BE2C (cell line): ENCODE results near the gene SLC7A10.
"Not testable (repeated sequence)": the region's sequence is repeated elsewhere in the genome, so short reads cannot be mapped to it uniquely, and the experiment has no call there.

Source experiments
- DNase-seq: peaks from one replicate; pipeline ENCODE4 v3.0.0-alpha.2; 2020
- H3K27me3 ChIP-seq: fragments of 250-450 bp; sonication (Bioruptor Pico); 2 replicates; pipeline ENCODE4 v1.5.1; 2020; ENCODE audit warnings: mild to moderate bottlenecking
- H3K36me3 ChIP-seq: fragments of 250-450 bp; sonication (Bioruptor Pico); 2 replicates; pipeline ENCODE4 v1.5.1; 2020; ENCODE audit warnings: mild to moderate bottlenecking
- H3K4me1 ChIP-seq: fragments of 250-450 bp; sonication (Bioruptor Pico); 2 replicates; pipeline ENCODE4 v1.5.1; 2020
- H3K4me3 ChIP-seq: 2 replicates; pipeline ENCODE4 v1.5.1; 2011; ENCODE audit warnings: low read depth, low read length
- H3K9me3 ChIP-seq: fragments of 250-450 bp; sonication (Bioruptor Pico); 2 replicates; pipeline ENCODE4 v1.5.1; 2020
- CTCF ChIP-seq: IDR thresholded peaks from 2 replicates; pipeline ENCODE4 v1.5.1; 2012; ENCODE audit warnings: mild to moderate bottlenecking, low read depth, low read length

The SLC7A10 gene

GRCh38 chr19:33194532-33194885 lies 31.1 kb downstream of the SLC7A10 start:
- no peak for DNase-seq
- H3K4me3 ChIP-seq: peak overlapping the region; percentile 71
- H3K4me1 ChIP-seq: no peaks in the 10 kb centered on the region
- H3K36me3 ChIP-seq: peaks cover 17% of the 10 kb centered on the region
- no peaks in the 10 kb centered on the region for H3K27me3 ChIP-seq
- H3K9me3 ChIP-seq: no peaks in the 10 kb centered on the region
- TF ChIP-seq CTCF: no peak

- no peak for TF ChIP-seq CTCF
- Histone ChIP-seq H3K9me3 (no peaks in the 10 kb centered on the region), H3K27me3 (no peaks in the 10 kb centered on the region), H3K4me3 (peak within 1 kb of the TSS; percentile 71), H3K4me1 (no peaks in the 10 kb centered on the region), H3K36me3 (peaks cover 16% of the 10 kb centered on the region)
- peak; percentile 78 for DNase-seq
Observed at GRCh38 chr19:33193865-33194362, 31.7 kb downstream of the SLC7A10 start, which contains the start of gene LRP3. TSS of gene LRP3 (plus strand) at chr19:33194330. CDS start at chr19:33194786, 456 bp downstream.

GRCh38 chr19:33193269-33193864 lies 32.3 kb downstream of the SLC7A10 start:
- H3K36me3 ChIP-seq: peaks cover 11% of the 10 kb centered on the region
- H3K27me3 ChIP-seq: no peaks in the 10 kb centered on the region
- TF ChIP-seq CTCF: no peak
- H3K4me1 ChIP-seq: no peaks in the 10 kb centered on the region
- no peak for DNase-seq
- H3K9me3 ChIP-seq: no peaks in the 10 kb centered on the region
- H3K4me3 ChIP-seq: peak overlapping the region; percentile 33; the same call in 1 of the 2 replicates

GRCh38 chr19:33192010-33192409 lies 33.6 kb downstream of the SLC7A10 start:
- no peak overlapping the region for H3K4me3 ChIP-seq
- H3K9me3 ChIP-seq: no peaks in the 10 kb centered on the region
- peaks cover 5% of the 10 kb centered on the region for H3K36me3 ChIP-seq
- no peaks in the 10 kb centered on the region for H3K27me3 ChIP-seq
- no peak for DNase-seq
- TF ChIP-seq CTCF: peak; percentile 45
- H3K4me1 ChIP-seq: no peaks in the 10 kb centered on the region

GRCh38 chr19:33191501-33191900 lies 34.1 kb downstream of the SLC7A10 start:
- no peaks in the 10 kb centered on the region for H3K4me1 ChIP-seq
- no peak overlapping the region for H3K4me3 ChIP-seq
- DNase-seq: no peak
- peaks cover under 1% of the 10 kb centered on the region; the same call in 1 of the 2 replicates for H3K36me3 ChIP-seq
- H3K27me3 ChIP-seq: no peaks in the 10 kb centered on the region
- H3K9me3 ChIP-seq: no peaks in the 10 kb centered on the region
- TF ChIP-seq CTCF: no peak

- H3K4me1 ChIP-seq, H3K27me3 ChIP-seq, DNase-seq, H3K4me3 ChIP-seq, H3K9me3 ChIP-seq, H3K36me3 ChIP-seq: not testable (repeated sequence)
Observed at GRCh38 chr19:33191092-33191491, 34.6 kb downstream of the SLC7A10 start.
